Progenitor cell of endocrine pancreas (in vitro differentiated cells): ENCODE data around the gene PLEKHG4. TPM values are rescaled to one million over a fixed set of nuclear protein-coding genes. Genes with fewer than 3 reads are reported as not detected.

Source experiments
- DNase-seq: peaks from one replicate; pipeline ENCODE4 v3.0.0; 2021; ENCODE audit warnings: low spot score; ENCODE audit not compliant: unreplicated experiment
- H3K27ac Mint-ChIP-seq: 2 replicates; pipeline ENCODE4 v1.8.0; 2021; ENCODE audit warnings: mild to moderate bottlenecking, moderate library complexity, mixed read lengths
- H3K27me3 Mint-ChIP-seq: 2 replicates; pipeline ENCODE4 v1.8.0; 2021; ENCODE audit warnings: mixed read lengths
- H3K36me3 Mint-ChIP-seq: 2 replicates; pipeline ENCODE4 v1.8.0; 2022; ENCODE audit warnings: mixed read lengths; ENCODE audit not compliant: insufficient read depth
- H3K4me1 Mint-ChIP-seq: 2 replicates; pipeline ENCODE4 v1.8.0; 2021; ENCODE audit warnings: low read depth, mixed read lengths
- H3K4me3 Mint-ChIP-seq: 2 replicates; pipeline ENCODE4 v1.8.0; 2021; ENCODE audit warnings: low read depth, mild to moderate bottlenecking, moderate library complexity, mixed read lengths
- H3K9me3 Mint-ChIP-seq: 2 replicates; pipeline ENCODE4 v1.8.0; 2021; ENCODE audit warnings: low read depth, mixed read lengths
- total RNA-seq: library from RNA; stranded (reverse); gene quantifications from 2 replicates; pipeline ENCODE4 v1.2.1, GENCODE V29; 2021
- TF ChIP-seq, protein P1 (sequence below): fragments of 200-600 bp; sonication (generic); IDR thresholded peaks from one replicate; pipeline ENCODE4 v1.5.0; 2021; ENCODE audit warnings: antibody characterized with exemption, mild to moderate bottlenecking; ENCODE audit not compliant: unreplicated experiment

The PLEKHG4 gene
- total RNA-seq, 1 donor from 2014 or later, result 3.3 TPM

DNA sequence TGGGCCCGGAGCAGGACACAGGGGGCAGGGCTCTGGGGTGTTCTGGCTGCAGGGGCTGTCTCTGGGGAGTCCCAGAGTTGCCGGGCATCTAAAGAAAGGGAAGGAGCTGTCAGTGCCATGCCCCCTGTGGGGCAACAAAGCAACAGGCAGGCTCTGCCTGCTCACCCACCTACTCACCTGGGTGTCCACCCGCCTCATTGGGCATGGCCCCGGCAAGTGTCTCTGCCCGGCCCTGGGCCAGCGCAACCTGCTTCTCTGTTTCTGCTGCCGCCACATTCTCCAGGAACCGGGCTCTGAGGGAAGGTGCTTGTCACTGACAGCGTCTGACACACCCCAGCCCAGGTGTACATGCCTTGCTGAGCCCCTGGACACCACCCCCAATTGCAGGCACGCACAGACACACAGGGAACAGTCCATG lies 45.1 kb upstream of the PLEKHG4 start:
- Mint-ChIP-seq H3K4me1 (no peaks in the 10 kb centered on the region), H3K4me3 (no peak overlapping the region), H3K27ac (no peak overlapping the region), H3K36me3 (peaks cover 14% of the 10 kb centered on the region), H3K27me3 (no peaks in the 10 kb centered on the region), H3K9me3 (no peaks in the 10 kb centered on the region)
- TF ChIP-seq, protein P1, sequence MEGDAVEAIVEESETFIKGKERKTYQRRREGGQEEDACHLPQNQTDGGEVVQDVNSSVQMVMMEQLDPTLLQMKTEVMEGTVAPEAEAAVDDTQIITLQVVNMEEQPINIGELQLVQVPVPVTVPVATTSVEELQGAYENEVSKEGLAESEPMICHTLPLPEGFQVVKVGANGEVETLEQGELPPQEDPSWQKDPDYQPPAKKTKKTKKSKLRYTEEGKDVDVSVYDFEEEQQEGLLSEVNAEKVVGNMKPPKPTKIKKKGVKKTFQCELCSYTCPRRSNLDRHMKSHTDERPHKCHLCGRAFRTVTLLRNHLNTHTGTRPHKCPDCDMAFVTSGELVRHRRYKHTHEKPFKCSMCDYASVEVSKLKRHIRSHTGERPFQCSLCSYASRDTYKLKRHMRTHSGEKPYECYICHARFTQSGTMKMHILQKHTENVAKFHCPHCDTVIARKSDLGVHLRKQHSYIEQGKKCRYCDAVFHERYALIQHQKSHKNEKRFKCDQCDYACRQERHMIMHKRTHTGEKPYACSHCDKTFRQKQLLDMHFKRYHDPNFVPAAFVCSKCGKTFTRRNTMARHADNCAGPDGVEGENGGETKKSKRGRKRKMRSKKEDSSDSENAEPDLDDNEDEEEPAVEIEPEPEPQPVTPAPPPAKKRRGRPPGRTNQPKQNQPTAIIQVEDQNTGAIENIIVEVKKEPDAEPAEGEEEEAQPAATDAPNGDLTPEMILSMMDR, result no peak
- no peak for DNase-seq

DNA sequence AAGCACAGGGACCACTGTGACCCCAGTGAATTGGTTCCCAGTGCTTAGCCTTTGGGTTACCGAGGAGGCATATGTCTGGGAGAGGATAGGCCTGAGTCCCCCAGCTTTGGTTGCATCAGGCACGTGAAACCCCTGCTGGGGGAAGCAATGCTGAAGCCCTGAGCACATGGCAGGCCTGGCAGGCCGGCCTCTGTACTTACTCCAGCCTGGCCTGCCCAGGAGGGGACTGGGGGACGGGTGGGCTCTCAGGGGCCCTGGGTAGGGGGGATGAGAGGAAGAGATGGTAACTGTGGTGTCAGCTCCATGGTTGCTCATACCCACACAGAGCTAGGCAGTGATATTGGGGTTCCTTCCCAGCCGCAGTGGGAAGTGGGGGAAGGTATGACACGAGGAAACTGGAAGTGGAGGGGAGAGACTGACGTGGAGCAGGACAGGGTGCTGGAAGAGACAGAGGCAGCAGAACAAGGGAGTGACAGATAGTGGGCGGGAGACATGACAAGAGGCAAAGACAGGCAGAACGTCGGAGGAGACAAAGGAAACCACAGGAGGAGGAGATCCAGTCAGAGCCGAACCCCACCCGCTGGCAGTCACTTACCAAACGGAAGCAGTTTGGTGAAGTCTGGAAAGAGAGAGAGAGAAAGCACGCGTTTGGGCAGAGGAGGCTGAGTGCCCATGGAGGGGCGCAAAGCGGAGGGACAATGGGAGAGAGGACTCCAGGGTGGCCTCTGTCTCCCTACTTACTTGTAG lies 43.3 kb upstream of the PLEKHG4 start:
- no peaks in the 10 kb centered on the region for H3K4me1 Mint-ChIP-seq
- H3K27me3 Mint-ChIP-seq, result no peaks in the 10 kb centered on the region
- no peaks in the 10 kb centered on the region for H3K9me3 Mint-ChIP-seq
- DNase-seq, result no peak
- no peak overlapping the region for H3K27ac Mint-ChIP-seq
- peaks cover 12% of the 10 kb centered on the region for H3K36me3 Mint-ChIP-seq
- TF ChIP-seq, protein P1, result no peak
- H3K4me3 Mint-ChIP-seq, result no peak overlapping the region

DNA sequence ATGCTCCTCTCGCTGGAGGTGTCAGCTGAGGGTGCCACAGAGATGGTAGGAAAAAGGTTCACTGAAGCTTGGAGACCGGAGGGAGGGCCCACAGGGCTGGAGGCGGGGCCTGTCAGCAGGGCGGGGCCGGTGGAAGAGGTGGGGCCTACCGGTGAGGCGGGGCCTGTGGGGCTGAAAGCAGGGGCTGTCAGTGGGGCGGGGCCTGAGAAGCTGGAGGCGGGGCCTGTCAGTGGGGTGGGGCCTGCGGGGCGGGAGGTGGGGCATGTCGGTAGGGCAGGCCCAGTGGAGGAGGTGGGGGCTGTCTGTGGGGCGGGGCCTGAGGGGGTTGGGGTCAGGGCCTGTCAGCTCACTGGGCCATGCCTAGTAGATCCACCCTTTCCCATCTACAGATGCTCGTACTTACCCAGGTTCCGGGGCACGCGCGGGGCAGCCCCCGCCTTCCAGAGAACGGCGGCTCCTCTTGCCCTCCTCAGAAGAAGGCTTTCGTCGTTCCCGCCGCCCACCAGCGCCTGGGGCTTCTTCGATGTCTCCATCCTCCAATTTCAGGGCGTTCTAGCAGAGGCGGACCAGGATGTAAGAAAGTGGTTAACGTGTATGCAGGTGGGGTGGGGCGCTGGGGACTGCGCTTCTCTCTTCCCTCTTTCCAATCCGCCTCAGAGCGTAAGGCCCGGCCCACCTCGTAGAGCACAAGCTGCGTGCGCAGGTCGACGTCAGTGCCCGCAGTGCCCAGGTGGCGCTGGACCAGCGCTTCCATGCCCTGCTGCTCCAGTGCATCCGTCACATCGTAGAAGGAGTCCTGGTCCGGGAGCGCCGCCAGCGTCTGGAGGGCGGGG lies 42.6 kb upstream of the PLEKHG4 start:
- Mint-ChIP-seq H3K4me1 (no peaks in the 10 kb centered on the region), H3K36me3 (peaks cover 12% of the 10 kb centered on the region), H3K9me3 (no peaks in the 10 kb centered on the region), H3K27ac (no peak overlapping the region), H3K4me3 (no peak overlapping the region), H3K27me3 (no peaks in the 10 kb centered on the region)
- no peak for DNase-seq
- TF ChIP-seq, protein P1, result no peak

DNA sequence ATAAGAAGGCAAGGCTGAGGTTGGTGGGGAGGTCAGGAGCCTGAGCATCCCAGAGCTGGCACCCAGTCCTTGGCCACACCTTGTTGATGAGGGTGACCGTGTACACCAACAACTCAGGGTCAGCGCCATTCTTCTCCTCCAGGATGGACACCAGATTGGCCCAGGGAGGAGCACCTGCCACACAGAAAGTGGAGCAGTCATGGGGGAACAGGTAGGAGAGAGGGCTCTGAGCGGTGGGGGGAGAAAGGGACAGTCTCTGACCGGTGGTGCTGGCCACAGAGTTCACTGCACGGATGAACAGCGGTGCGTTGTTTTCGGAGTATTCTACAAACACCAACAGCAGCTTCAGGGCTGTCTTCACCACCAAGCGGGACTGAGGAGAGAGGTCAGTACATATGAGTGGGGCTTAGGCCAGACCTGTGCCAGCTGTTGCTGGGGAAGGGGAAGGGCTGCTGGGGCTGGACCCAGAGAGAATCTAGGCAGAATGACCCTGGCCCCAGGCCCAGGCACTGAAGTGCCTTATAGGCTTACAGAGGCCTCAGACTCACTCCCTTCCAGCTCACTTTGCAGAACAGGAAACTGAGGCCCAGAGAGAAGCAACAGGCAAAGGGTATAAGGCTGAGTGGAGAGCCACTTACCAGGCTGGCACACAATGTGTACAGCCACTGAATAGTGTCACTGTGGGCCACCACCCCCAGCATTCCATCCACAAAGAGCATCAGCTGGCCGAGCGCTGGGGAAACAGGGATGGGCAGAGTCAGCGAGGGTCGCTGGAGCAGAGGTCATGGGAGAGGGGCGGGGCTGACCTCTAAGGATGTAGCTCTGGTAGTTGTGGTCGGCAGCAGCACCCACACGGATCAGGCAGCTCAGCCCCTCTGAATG lies 41.7 kb upstream of the PLEKHG4 start:
- TF ChIP-seq, protein P1, result no peak
- H3K27me3 Mint-ChIP-seq, result no peaks in the 10 kb centered on the region
- H3K9me3 Mint-ChIP-seq, result no peaks in the 10 kb centered on the region
- H3K4me1 Mint-ChIP-seq, result no peaks in the 10 kb centered on the region
- no peak overlapping the region for H3K4me3 Mint-ChIP-seq
- H3K27ac Mint-ChIP-seq, result no peak overlapping the region
- DNase-seq, result no peak
- peaks cover 12% of the 10 kb centered on the region for H3K36me3 Mint-ChIP-seq

DNA sequence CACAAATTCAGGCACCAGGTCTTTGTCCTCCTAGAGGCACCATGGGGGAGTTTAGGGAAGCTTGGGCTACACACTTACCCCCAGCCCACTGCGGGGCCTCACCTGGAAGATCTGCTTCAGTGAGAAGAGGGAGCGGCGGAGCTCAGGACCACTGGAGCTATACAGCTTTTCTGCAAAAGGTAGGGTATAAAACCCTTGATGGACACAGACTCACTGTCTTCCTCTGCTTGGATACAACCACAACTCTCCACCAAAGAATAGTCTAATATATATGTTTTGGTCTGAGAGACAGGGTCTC lies 41.1 kb upstream of the PLEKHG4 start:
- TF ChIP-seq, protein P1, result no peak
- no peaks in the 10 kb centered on the region for H3K9me3 Mint-ChIP-seq
- H3K4me3 Mint-ChIP-seq, result no peak overlapping the region
- no peaks in the 10 kb centered on the region for H3K4me1 Mint-ChIP-seq
- no peaks in the 10 kb centered on the region for H3K27me3 Mint-ChIP-seq
- DNase-seq, result no peak
- H3K27ac Mint-ChIP-seq, result no peak overlapping the region
- H3K36me3 Mint-ChIP-seq, result peaks cover 12% of the 10 kb centered on the region
